HG03354 (cell line): ENCODE data around the gene GDF10.

Source experiments
- ATAC-seq: cut with Tn5 transposase; IDR thresholded peaks from one replicate; pipeline ENCODE4 v1.9.1; 2021; ENCODE audit warnings: mild to moderate bottlenecking; ENCODE audit not compliant: unreplicated experiment, poor library complexity, severe bottlenecking

Gene GDF10

DNA sequence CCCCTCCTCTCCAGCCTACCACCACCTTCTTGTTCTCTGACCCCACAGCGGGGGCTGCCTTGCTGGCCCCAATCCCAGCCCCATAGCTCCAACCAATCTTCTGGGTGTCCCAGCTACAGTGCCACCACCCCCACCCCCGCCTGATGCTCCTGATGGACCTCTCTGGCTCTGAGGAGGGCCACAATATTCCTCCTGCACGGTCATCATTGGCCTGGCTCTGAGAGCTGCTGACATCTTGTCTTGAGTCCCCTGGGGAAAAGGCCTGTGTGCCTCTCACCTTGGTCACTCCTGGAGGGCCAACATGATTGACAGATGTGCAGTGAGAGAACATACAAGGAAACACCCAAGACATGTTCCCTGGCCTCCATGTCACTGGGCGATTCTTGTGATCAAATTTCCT is 29.9 kb downstream of the GDF10 start:
- no peak for ATAC-seq

- ATAC-seq: no peak
Observed at GRCh38 chr10:47330366-47330765, 30.4 kb downstream of the GDF10 start.

DNA sequence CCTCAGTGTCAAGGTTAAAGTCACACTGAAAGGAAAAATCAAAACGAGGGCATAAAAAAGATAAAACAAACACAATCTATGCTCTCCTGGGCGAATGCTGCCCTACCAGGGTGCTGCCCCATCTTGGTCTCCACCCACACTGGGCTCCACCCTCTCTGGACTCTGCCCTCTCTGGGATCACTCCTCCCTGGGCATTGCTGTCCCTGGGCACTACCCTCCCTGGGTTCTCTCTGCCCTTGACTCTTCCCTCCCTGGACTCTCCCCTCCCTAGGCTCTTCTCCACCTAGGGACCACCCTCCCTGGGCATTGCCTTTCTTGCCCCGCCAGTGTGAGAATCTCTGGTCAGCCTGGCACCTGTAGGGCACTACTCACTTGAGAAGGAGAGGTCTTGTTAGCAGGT is 30.8 kb downstream of the GDF10 start:
- ATAC-seq: no peak

GRCh38 chr10:47331491-47331890 is 31.5 kb downstream of the GDF10 start:
- ATAC-seq: no peak

DNA sequence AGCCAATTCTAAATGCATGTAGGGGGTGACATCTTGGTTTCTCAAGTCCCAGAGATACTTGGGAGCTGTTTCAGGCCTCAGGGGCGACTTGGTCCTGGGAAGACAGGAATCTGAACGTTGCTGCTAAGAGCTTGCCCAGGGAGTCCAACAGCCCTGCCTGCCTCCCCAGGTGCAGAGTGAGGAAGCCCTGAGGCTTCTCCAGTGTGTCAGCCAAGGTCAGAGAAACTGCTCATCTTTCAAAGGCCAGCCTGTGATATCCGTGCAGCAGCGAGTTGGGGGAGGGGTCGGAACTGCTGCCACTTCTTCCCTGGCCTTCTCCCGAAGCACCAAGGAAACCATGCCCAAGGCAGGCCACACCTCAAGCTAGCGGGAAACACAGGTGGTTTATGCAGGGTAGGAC is 32.0 kb downstream of the GDF10 start:
- ATAC-seq: no peak

DNA sequence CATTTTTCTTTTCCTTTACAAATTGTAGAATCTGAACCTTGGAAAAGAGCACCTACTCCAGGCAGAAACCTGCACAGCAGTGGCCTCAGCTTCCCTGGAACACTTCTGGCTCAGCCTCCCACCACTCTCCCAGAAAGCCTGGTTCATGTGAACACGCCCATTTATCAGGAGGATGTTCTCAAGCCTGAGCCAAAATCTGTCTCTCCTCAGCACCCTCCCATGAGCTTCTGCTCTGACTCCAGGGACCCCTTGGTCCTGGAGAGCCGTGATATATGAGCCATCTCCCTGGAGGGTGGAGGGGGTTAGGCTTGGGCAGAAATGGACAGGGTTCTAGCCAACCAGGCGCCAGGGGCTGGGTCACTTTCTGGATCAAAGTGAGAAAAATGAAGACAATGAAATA is 32.4 kb downstream of the GDF10 start:
- ATAC-seq: no peak

DNA sequence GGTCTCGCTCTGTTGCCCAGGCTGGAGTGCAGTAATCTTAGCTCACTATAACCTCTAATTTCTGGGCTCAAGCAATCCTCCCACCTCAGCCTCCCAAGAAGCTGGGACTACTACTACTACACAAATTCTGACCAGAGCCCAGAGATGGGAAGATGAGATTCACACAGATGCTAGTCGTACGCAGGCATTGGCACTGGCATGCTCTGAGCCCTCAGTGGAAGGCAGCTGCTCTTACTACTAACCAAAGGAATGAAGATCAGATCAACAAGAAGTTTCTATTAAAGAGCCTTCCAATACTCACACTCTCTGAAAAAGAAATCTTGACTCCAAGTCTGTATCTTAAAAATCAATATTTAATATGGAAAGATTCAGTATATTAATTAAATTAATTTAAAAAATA is 32.9 kb downstream of the GDF10 start:
- no peak for ATAC-seq

- ATAC-seq: no peak
Observed at GRCh38 chr10:47333532-47333931, 33.5 kb downstream of the GDF10 start.

DNA sequence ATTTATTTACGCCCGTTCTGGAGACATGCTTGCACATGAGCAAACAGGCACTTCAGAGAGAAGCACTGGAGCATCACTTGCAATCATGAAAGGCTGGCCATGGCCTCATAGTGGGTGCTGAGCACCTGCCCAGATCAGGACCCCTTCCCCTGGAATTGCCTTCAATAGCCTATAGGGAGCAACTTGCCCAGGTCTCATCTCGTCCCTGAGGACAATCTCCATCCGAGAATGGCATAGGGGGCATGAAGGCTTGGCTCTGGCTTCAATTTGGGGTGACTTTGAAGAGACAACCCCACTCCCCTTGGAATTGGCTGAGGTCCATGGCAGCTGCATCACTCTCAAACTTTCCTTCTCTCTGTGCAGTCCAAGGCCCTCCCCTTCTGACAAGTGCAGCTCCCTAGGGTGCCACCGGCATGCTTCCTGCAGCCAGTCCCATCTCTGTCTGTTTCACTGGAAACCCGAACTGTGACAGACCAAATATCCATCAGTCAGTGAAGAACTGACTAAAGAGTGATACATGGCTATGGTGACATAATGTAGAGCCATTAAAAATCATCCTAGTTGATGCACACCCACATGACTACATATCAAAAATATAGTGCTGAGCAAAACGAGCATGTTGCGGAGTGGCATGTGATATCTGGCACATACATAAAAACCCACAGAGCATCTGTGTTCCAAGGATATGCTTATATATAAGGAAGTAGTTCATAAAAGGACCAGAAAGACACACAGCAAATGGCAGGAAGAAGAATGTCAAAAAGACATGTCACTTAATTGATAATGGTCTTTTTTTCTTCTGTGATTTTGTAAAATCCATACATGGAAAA is 34.7 kb downstream of the GDF10 start:
- ATAC-seq: no peak

DNA sequence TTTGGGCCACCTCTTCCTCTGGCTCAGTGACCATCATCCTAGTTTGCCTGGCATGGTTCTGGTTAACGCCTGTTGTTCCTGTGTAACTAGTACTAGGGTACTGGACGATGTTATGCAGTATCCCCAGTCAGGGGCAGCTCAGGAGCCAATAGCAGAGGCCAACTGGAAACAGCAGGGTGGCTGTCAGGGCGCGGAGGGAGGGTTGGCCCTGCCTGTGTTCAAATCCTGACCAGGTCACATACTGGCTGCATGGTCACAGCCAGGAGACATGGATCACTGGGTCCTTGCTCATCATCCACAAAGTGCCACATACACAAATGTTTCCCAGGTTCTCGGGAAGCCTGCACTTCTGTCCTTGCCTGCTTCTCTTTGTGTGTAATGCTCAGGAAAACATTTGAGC is 35.9 kb downstream of the GDF10 start:
- ATAC-seq: no peak

- ATAC-seq: no peak
Observed at GRCh38 chr10:47336387-47337134, 36.6 kb downstream of the GDF10 start.

DNA sequence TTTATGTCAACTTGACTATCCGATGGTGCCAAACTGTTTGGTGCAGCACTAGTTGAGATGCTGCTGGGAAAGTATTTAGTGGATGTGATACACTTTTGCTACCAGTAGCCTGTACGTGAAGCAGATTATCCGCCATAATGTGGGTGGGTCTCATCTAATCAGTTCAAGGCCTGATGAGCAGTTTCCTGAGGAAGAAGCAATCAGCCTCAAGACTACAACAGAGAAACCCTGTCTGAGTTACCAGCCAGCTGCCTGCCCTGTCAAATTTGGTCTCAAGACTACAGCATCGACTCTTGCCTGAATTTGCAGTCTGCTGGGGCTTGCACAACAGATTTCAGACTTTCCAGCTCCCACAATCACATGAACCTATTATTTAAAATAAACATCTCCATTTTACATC is 37.3 kb downstream of the GDF10 start:
- ATAC-seq: no peak

DNA sequence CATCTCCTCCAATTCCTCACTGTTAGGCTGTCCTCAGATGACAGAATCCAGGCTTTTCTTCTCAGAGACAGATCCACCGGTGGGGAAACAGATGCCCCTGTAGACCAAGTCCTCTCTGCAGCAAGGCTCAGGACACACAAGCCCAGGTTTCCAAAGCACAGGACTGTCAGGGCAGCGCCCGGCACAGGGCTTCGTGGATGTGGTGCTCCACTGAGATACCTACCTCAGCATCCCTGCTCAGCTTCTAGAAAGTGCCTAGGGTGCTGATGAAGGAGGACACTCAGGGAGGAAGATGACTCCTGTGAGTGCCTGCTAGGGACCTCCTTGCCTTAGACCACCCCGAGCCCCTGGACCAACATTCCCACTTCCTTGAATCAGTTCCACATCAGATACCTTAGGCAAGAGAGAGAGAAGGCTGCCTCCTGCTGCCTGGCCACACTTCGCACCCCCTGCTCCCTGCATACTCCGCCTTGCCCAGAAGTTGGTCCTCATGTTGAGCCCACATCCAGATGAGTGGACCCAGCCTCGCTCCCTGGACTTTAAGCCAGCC is 39.3 kb downstream of the GDF10 start:
- no peak for ATAC-seq

DNA sequence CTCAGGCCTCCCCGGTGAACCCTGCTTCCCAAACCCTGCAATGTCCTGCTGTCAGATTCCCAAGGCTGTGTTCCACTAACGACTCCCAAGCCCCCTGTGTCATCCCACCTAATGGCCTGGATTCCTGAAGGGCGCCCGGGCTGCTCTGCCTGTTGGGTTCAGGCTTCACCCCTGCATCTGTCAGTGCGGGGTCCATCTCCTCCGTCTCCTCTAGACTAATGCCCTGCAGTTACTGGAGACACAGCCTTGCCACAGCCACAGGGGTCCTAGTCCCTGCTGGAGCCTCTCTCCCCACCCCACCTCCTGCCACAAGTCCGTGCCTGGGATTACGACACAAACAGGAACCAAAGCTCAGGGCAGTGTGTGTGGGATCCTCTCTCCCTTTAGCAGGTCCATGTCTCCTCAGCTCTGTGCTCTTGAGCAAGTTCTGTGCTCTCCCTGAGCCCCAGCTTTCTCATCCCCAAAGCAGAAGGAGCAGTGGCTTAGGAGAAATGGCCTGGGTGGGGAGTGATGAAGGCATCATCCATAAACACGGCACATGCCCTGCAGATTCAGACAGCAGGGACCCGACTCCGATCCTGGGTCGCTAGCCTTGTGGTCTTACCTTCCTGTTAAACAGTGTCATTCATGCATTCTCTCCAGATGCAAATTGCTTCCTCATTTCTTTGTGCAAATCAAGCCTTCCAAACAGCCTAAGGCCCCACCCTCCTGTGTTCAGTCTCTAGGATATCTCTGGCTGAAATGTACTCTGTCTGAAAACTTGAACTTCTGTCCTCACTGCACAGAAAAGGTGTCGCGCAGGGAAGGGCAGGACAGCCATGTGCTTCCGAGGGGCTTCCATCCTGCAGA is 40.0 kb downstream of the GDF10 start:
- no peak for ATAC-seq

DNA sequence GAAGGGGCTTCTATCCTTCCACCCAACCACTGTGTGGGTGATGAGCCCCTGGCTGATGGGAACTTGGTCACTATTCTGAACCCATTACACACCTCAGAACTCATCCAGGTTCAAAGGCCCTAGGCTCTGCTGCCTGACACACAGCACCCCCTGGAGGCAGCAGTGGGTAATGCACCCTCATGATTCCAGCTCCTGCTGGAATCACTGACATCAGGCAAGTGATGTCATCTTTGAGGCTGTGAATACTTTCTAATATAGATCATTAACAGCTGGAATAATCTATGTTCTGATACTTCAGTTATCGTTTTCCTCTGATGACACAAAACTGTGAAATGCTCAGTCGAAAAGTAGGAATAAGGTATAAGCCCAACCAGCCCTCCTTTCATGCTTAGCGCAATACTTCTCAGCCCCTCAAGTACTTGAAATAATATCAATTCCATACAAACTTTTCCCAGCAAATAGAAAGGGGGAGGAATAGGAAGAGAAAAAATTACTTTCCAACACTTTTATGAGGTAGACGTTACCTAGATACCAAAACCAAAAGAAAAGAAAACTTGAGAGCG is 40.7 kb downstream of the GDF10 start:
- peak; percentile 56 for ATAC-seq

GRCh38 chr10:47344996-47345870 is 45.2 kb downstream of the GDF10 start:
- no peak for ATAC-seq

DNA sequence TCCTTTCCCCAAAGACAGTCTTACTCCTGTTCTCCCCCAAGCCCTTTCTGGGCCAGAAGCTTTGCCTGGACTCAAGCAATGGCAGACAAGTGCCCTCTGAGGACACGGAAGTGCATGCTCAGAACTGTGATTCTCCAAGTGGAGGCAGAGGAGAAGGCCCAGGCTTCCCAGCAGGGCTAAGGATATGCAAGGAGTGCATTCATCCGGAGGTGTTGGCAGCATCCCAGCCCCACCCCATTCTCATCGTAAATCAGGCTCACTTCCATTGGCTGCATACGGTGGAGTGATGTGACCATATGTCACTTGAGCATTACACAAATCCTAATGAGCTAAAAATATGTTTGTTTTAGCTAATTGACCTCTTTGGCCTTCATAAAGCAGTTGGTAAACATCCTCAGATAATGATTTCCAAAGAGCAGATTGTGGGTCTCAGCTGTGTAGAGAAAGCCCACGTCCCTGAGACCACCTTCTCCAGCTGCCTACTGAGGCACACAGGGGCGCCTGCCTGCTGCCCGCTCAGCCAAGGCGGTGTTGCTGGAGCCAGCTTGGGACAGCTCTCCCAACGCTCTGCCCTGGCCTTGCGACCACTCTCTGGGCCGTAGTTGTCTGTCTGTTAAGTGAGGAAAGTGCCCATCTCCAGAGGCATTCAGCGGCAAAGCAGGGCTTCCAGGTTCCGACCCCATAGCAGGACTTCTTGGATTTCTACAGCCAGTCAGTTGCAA is 46.7 kb downstream of the GDF10 start:
- ATAC-seq: no peak

DNA sequence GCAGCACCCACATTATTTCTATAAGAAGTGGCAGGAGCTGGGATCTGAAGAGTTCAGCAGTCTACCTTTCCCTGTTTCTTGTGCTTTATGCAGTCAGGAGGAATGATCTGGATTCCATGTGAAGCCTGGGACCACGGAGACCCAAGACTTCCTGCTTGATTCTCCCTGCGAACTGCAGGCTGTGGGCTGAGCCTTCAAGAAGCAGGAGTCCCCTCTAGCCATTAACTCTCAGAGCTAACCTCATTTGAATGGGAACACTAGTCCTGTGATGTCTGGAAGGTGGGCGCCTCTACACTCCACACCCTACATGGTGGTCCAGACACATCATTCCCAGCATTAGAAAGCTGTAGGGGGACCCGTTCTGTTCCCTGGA is 47.3 kb downstream of the GDF10 start:
- no peak for ATAC-seq
